Endothelial cell of umbilical vein (primary cell): ENCODE results near the gene LGI2. TPM values are rescaled to one million over a fixed set of nuclear protein-coding genes. Genes with fewer than 3 reads are reported as not detected.

Experiments
- BruUV-seq: library from RNA; stranded (reverse); fragments of 400-500 nt; replicated peaks from 2 replicates; lab custom pipeline; 2021; lab: Mats Ljungman, UMichigan
- CTCF ChIA-PET: fragments of 300-600, 350-600 bp; sonication (Branson Sonifier 250); formaldehyde crosslinking; loops from one replicate; lab custom pipeline; 2021; ENCODE audit warnings: antibody characterized with exemption, inconsistent platforms; lab: Charles Lee
- POLR2A ChIA-PET: fragments of 300-600, 350-600 bp; sonication (Branson Sonifier 250); formaldehyde crosslinking; loops from one replicate; lab custom pipeline; 2021; ENCODE audit warnings: antibody characterized with exemption, inconsistent platforms; lab: Charles Lee
- DNase-seq: peaks from one replicate; pipeline ENCODE4 v3.0.0-alpha.2; 2011; ENCODE audit warnings: low read depth, low spot score
- FAIRE-seq: peaks from 2 replicates; lab custom pipeline; 2011; peaks lifted over from hg19 to GRCh38; lab: Jason Lieb, UNC
- H2AFZ ChIP-seq: 2 replicates; pipeline ENCODE4 v1.6.0; 2012; ENCODE audit warnings: low read depth, low read length, control low read depth, inconsistent platforms
- H3K27ac ChIP-seq: 2 replicates; pipeline ENCODE4 v1.5.1; 2011; ENCODE audit warnings: low read depth, mild to moderate bottlenecking, control low read depth, low read length, moderate library complexity; ENCODE audit not compliant: insufficient read depth
- H3K27me3 ChIP-seq, 2 experiments: 2 replicates each; pipeline versions ENCODE4 v1.6.0 to v1.6.1; 2011; ENCODE audit warnings: low read length in 2 of 2, mixed read lengths in 1 of 2; ENCODE audit not compliant: control insufficient read depth in 2 of 2, insufficient read depth in 2 of 2
- H3K36me3 ChIP-seq, 2 experiments: 2 replicates in 1 of 2; 3 replicates in 1 of 2; pipeline ENCODE4 v1.5.1; 2011; ENCODE audit warnings: low read length in 2 of 2, mild to moderate bottlenecking in 1 of 2, moderate library complexity in 1 of 2; ENCODE audit not compliant: control insufficient read depth in 2 of 2, insufficient read depth in 2 of 2; ENCODE audit errors: extremely low read depth in 1 of 2
- H3K4me1 ChIP-seq: 3 replicates; pipeline ENCODE4 v1.5.1; 2011; ENCODE audit warnings: mild to moderate bottlenecking, low read length; ENCODE audit not compliant: control insufficient read depth, insufficient read depth; ENCODE audit errors: extremely low read depth
- H3K4me2 ChIP-seq: 2 replicates; pipeline ENCODE4 v1.6.1; 2011; ENCODE audit warnings: low read length, control low read depth, mixed read lengths; ENCODE audit not compliant: insufficient read depth
- H3K4me3 ChIP-seq, 3 experiments: fragments of 200-600 bp in 1 of 3; sonication (generic), shearing (Covaris generic) in 1 of 3; replicated peaks in 1 of 3; 2 replicates each; pipeline ENCODE4 v1.5.1; 2011 to 2016; ENCODE audit warnings: control low read depth in 3 of 3, low read length in 3 of 3, mild to moderate bottlenecking in 2 of 3, inconsistent platforms in 1 of 3, low read depth in 1 of 3, moderate library complexity in 1 of 3; ENCODE audit not compliant: insufficient read depth in 1 of 3
- H3K79me2 ChIP-seq: 2 replicates; pipeline ENCODE4 v1.6.0; 2012; ENCODE audit warnings: low read length, inconsistent platforms; ENCODE audit not compliant: control insufficient read depth, insufficient read depth
- H3K9ac ChIP-seq: replicated peaks from 2 replicates; pipeline ENCODE3; 2011; ENCODE audit warnings: low read length, control low read depth; ENCODE audit not compliant: insufficient read depth; ENCODE audit errors: extremely low read depth
- H3K9me1 ChIP-seq: replicated peaks from 3 replicates; pipeline ENCODE4 v1.6.0; 2011; ENCODE audit warnings: mild to moderate bottlenecking, low read length; ENCODE audit not compliant: control insufficient read depth, insufficient read depth; ENCODE audit errors: extremely low read depth
- H3K9me3 ChIP-seq: replicated peaks from 2 replicates; pipeline ENCODE4 v1.5.1; 2012; ENCODE audit warnings: low read length, inconsistent platforms; ENCODE audit not compliant: control insufficient read depth, insufficient read depth
- H4K20me1 ChIP-seq: replicated peaks from 2 replicates; pipeline ENCODE3; 2011; ENCODE audit warnings: mild to moderate bottlenecking, low read length; ENCODE audit not compliant: control insufficient read depth, insufficient read depth; ENCODE audit errors: extremely low read depth
- CTCF ChIP-seq, 2 donors: IDR thresholded peaks; 1 replicate in 1 of 2; 2 replicates in 1 of 2; pipeline ENCODE4 v1.5.1; 2011; ENCODE audit warnings: low read length in 2 of 2, mild to moderate bottlenecking in 2 of 2, moderate library complexity in 2 of 2, control low read depth in 1 of 2, inconsistent platforms in 1 of 2, low read depth in 1 of 2; ENCODE audit not compliant: insufficient read depth in 1 of 2; ENCODE audit errors: extremely low read depth in 1 of 2
- EZH2 ChIP-seq: IDR thresholded peaks from 2 replicates; pipeline ENCODE4 v1.6.1; 2012; ENCODE audit warnings: borderline replicate concordance, low read depth, mild to moderate bottlenecking, moderate library complexity, low read length, inconsistent platforms; ENCODE audit not compliant: severe bottlenecking
- FOS ChIP-seq: IDR thresholded peaks from 2 replicates; pipeline ENCODE4 v1.6.1; 2011; ENCODE audit warnings: mild to moderate bottlenecking, low read length, moderate library complexity, borderline replicate concordance; ENCODE audit not compliant: insufficient read depth
- GATA2 ChIP-seq: IDR thresholded peaks from 2 replicates; pipeline ENCODE4 v1.7.0; 2011; ENCODE audit warnings: low read depth, mild to moderate bottlenecking, moderate library complexity, mixed read lengths, low read length; ENCODE audit not compliant: insufficient read length, insufficient read depth
- JUN ChIP-seq: IDR thresholded peaks from 2 replicates; pipeline ENCODE4 v1.6.1; 2011; ENCODE audit warnings: borderline replicate concordance, low read depth; ENCODE audit not compliant: insufficient read length, insufficient read depth
- MAX ChIP-seq: IDR thresholded peaks from 2 replicates; pipeline ENCODE4 v1.6.1; 2011; ENCODE audit not compliant: insufficient read depth, insufficient read length
- MYC ChIP-seq: IDR thresholded peaks from one replicate; pipeline ENCODE4 v1.6.1; 2011; ENCODE audit warnings: mild to moderate bottlenecking, low read depth, low read length
- POLR2A ChIP-seq: IDR thresholded peaks from 2 replicates; pipeline ENCODE4 v1.6.1; 2012; ENCODE audit warnings: low read depth, mild to moderate bottlenecking, control low read depth, low read length
- POLR2AphosphoS5 ChIP-seq: IDR thresholded peaks from 2 replicates; pipeline ENCODE4 v1.6.1; 2012; ENCODE audit warnings: low read depth, mild to moderate bottlenecking, control low read depth, low read length, moderate library complexity; ENCODE audit not compliant: insufficient read depth
- dilution Hi-C: fragments of 300-500 bp; cut with MboI; formaldehyde crosslinking; loops from one replicate; pipeline ENCODE4 v1.15.0; 2019; ENCODE audit warnings: low sequenced_read_pairs; ENCODE audit not compliant: extremely low pct_ligation_motif_present
- intact Hi-C: fragments of 100-400 bp; cut with micrococcal nuclease; formaldehyde crosslinking; loops from one replicate; pipeline ENCODE4 v1.10.0; 2022
- polyA plus RNA-seq, 4 experiments: library from polyadenylated mRNA; depleted of rRNA in 3 of 4; stranded (reverse) in 3 of 4; unstranded in 1 of 4; fragments of >200 nt; gene quantifications; 2 replicates each; pipeline versions ENCODE4 v1.2.1 to v1.2.3, GENCODE V29; 2011 to 2012; ENCODE audit warnings: missing spikeins in 1 of 4
- total RNA-seq: library from RNA; stranded (reverse); gene quantifications from 2 replicates; pipeline ENCODE4 v1.2.3, GENCODE V29; 2021

LGI2 gene
- total and polyA plus RNA-seq, 2 donors (not counting 3 experiments of a cell fraction or from before 2014, with no cell fraction given): not detected

GRCh38 chr4:25065932-25066590, 35.3 kb upstream of the LGI2 start:
- no peak overlapping the region for H2AFZ ChIP-seq
- FAIRE-seq (no peak), DNase-seq (no peak)
- H3K9me1 ChIP-seq: no peaks in the 10 kb centered on the region
- H3K79me2 ChIP-seq: no peaks in the 10 kb centered on the region
- H3K27me3 ChIP-seq: peaks cover 0 to 5% of the 10 kb centered on the region in 2 experiments
- H3K27ac ChIP-seq: no peak overlapping the region
- no peaks in the 10 kb centered on the region for H3K9me3 ChIP-seq
- BruUV-seq: no TSS peak
- H3K4me1 ChIP-seq: no peaks in the 10 kb centered on the region
- dilution Hi-C loops (no loop called here), intact Hi-C loops (no loop called here)
- H3K4me3 ChIP-seq: no peak overlapping the region
- no peak overlapping the region for H3K9ac ChIP-seq
- TF ChIP-seq JUN: no peak
- no peak for TF ChIP-seq POLR2A
- no peak for TF ChIP-seq FOS
- no peak for TF ChIP-seq POLR2AphosphoS5
- TF ChIP-seq CTCF (IDR thresholded peaks at IDR 0.05; ENCODE audit: extremely low read depth in 1 of 2, insufficient read depth in 1 of 2, low read depth in 1 of 2, low read length in 2 of 2): no peak
- TF ChIP-seq EZH2: no peak
- TF ChIP-seq GATA2: no peak
- TF ChIP-seq MYC: no peak
- TF ChIP-seq MAX: no peak
- no peaks in the 10 kb centered on the region for H4K20me1 ChIP-seq
- CTCF ChIA-PET: no interaction called here
- no peaks in the 10 kb centered on the region for H3K36me3 ChIP-seq
- H3K4me2 ChIP-seq: no peak overlapping the region
- POLR2A ChIA-PET: no interaction called here
